C4-2B (cell line): ENCODE measurements around the gene HOXD9.

Experiments
- H3K27ac ChIP-seq: fragments of 450-650 bp; 2 replicates; pipeline ENCODE4 v1.5.1; 2017
- CTCF ChIP-seq: fragments of 450-650 bp; conservative IDR thresholded peaks from 2 replicates; pipeline ENCODE4 v1.5.1; 2017; ENCODE audit warnings: mild to moderate bottlenecking
- ZFX ChIP-seq: fragments of 450-650 bp; IDR thresholded peaks from 2 replicates; pipeline ENCODE4 v1.6.1; 2017

HOXD9 gene

GRCh38 chr2:176128172-176128981, 5.9 kb downstream of the HOXD9 start:
- TF ChIP-seq CTCF: no peak
- TF ChIP-seq ZFX: no peak
- no peak overlapping the region for H3K27ac ChIP-seq

- H3K27ac ChIP-seq: no peak within 1 kb of the TSS
- no peak for TF ChIP-seq ZFX
These were observed 6.7 kb downstream of the HOXD9 start, which contains the start of gene HOXD8 for GRCh38 chr2:176128982-176129796. TSS of gene HOXD8 (plus strand) at chr2:176129705. CDS start at chr2:176130367, 662 bp downstream.

- TF ChIP-seq ZFX (no peak), CTCF (no peak)
- no peak overlapping the region for H3K27ac ChIP-seq
These were observed 7.3 kb downstream of the HOXD9 start for GRCh38 chr2:176129813-176130146.

DNA sequence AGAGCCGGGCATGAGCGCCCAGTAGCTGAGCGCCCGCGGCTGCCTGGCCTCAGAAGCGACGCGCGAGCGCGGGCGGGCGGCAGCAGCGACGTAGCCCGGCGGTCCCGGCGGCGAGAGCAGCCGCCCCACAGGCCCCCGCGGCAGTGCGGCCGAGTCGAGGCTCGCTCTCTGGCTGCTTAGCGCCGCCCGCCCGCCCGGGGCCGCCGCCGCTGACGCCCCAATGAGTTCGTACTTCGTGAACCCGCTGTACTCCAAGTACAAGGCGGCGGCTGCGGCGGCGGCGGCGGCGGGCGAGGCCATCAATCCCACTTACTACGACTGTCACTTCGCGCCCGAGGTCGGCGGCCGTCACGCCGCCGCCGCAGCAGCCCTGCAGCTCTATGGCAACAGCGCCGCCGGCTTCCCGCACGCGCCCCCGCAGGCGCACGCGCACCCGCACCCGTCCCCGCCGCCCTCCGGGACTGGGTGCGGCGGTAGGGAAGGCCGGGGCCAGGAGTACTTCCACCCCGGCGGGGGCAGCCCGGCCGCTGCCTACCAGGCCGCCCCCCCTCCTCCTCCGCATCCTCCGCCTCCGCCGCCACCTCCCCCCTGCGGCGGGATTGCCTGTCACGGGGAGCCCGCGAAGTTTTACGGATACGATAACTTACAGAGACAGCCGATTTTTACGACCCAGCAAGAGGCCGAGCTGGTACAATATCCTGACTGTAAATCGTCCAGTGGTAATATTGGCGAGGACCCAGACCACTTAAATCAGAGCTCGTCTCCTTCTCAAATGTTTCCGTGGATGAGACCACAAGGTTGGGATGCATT, 7.8 kb downstream of the HOXD9 start:
- no peak overlapping the region for H3K27ac ChIP-seq
- TF ChIP-seq CTCF: no peak
- TF ChIP-seq ZFX: no peak

GRCh38 chr2:176130957-176131847, 8.7 kb downstream of the HOXD9 start:
- TF ChIP-seq CTCF: no peak
- TF ChIP-seq ZFX: no peak
- H3K27ac ChIP-seq: no peak overlapping the region

DNA sequence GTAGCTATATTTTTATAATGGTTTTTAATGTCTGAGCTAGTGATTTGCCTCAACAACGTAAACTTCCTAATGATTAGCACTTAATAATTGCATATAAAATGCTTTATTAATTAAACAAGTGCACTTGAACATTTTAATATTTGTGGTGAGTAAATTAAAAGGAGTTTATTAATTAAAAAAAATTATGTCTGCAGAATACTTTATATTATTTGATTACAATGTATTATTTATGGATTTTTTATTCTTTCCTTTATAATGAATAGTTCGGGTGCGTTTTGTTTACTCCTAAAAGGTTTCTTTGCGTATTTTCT, 9.3 kb downstream of the HOXD9 start:
- no peak overlapping the region for H3K27ac ChIP-seq
- TF ChIP-seq ZFX (no peak), CTCF (no peak)
